Right lobe of liver (tissue), 4 donors: ENCODE results near the gene MYO5A.
"Not testable (repeated sequence)": the region's sequence is repeated elsewhere in the genome, so short reads cannot be mapped to it uniquely, and the experiment has no call there.

Experiments
- POLR2A ChIP-seq: fragments of 450-650 bp; IDR thresholded peaks from one replicate; pipeline ENCODE4 v1.6.1; 2017; ENCODE audit warnings: antibody characterized with exemption, mild to moderate bottlenecking
- TF ChIP-seq, protein P1 (sequence below), 4 donors: fragments of 200-600 bp in 3 of 4; fragments of 450-650 bp in 1 of 4; IDR thresholded peaks; one replicate each; pipeline versions ENCODE4 v1.5.1 to v1.8.0; 2016 to 2022; ENCODE audit warnings: antibody characterized with exemption in 4 of 4, mild to moderate bottlenecking in 2 of 4
- donor health status: DM: no; HTN: no; CAD: no.
- donor health status: DM: no; HTN: no; CAD: no.
- donor health status: DM: no; HTN: yes; CAD: no.

DNA sequence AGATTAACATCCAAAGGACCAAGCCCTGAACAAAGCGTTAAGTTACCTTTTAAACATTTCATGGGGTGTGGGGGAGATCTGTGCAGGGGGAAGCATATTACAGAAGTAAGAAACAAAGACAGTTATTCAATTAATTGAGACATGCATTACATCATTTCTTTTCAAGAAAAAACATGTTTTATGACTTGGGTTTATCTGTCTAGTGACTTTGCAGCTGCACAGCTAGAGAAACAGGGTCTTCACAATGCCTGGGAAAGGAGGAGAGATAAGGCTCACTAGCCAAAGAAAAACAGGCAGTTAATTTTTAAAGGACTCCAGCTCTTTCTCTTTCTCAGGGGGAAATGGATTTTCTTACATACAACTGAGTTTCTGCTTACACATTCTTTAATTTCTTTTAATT is 112.1 kb downstream of the MYO5A start:
- TF ChIP-seq, protein P1, sequence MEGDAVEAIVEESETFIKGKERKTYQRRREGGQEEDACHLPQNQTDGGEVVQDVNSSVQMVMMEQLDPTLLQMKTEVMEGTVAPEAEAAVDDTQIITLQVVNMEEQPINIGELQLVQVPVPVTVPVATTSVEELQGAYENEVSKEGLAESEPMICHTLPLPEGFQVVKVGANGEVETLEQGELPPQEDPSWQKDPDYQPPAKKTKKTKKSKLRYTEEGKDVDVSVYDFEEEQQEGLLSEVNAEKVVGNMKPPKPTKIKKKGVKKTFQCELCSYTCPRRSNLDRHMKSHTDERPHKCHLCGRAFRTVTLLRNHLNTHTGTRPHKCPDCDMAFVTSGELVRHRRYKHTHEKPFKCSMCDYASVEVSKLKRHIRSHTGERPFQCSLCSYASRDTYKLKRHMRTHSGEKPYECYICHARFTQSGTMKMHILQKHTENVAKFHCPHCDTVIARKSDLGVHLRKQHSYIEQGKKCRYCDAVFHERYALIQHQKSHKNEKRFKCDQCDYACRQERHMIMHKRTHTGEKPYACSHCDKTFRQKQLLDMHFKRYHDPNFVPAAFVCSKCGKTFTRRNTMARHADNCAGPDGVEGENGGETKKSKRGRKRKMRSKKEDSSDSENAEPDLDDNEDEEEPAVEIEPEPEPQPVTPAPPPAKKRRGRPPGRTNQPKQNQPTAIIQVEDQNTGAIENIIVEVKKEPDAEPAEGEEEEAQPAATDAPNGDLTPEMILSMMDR (IDR thresholded peaks at IDR 0.05) = not testable (repeated sequence)
- not testable (repeated sequence) for TF ChIP-seq POLR2A
